SK-N-MC (cell line): ENCODE results near the gene RIN3.

Source experiments
- DNase-seq: peaks from one replicate; pipeline ENCODE4 v3.0.0-alpha.2; 2011; ENCODE audit warnings: low read depth, low spot score
- H3K27ac ChIP-seq: fragments of 200-600 bp; sonication (generic); 2 replicates; pipeline ENCODE4 v1.5.1; 2016; ENCODE audit warnings: mixed run types
- H3K36me3 ChIP-seq: fragments of 200-600 bp; sonication (generic); 2 replicates; pipeline ENCODE4 v1.6.1; 2017; ENCODE audit warnings: antibody characterized with exemption, low read length, mixed read lengths; ENCODE audit not compliant: insufficient read depth
- H3K4me3 ChIP-seq: fragments of 200-600 bp; sonication (generic); 2 replicates; pipeline ENCODE4 v1.5.1; 2016
- H3K9ac ChIP-seq: fragments of 200-600 bp; sonication (generic); 2 replicates; pipeline ENCODE4 v1.8.0; 2017; ENCODE audit warnings: mixed run types, mixed read lengths; ENCODE audit not compliant: insufficient read length
- H3K9me3 ChIP-seq: fragments of 200-600 bp; sonication (generic); 2 replicates; pipeline ENCODE4 v1.6.1; 2017; ENCODE audit warnings: low read depth, mild to moderate bottlenecking, antibody characterized with exemption, low read length, moderate library complexity, mixed read lengths
- EZH2 ChIP-seq: fragments of 200-600 bp; sonication (generic); IDR thresholded peaks from one replicate; pipeline ENCODE4 v1.6.1; 2017; ENCODE audit warnings: antibody characterized with exemption
- FOXP2 ChIP-seq: optimal IDR thresholded peaks from 2 replicates; pipeline ENCODE3; 2011; ENCODE audit warnings: mild to moderate bottlenecking, moderate library complexity; ENCODE audit not compliant: insufficient read depth; ENCODE audit errors: extremely low read length, control extremely low read depth
- POLR2AphosphoS5 ChIP-seq: IDR thresholded peaks from 2 replicates; pipeline ENCODE4 v1.6.1; 2012; ENCODE audit warnings: mild to moderate bottlenecking, low read depth, low read length, borderline replicate concordance

The RIN3 gene, protein sequence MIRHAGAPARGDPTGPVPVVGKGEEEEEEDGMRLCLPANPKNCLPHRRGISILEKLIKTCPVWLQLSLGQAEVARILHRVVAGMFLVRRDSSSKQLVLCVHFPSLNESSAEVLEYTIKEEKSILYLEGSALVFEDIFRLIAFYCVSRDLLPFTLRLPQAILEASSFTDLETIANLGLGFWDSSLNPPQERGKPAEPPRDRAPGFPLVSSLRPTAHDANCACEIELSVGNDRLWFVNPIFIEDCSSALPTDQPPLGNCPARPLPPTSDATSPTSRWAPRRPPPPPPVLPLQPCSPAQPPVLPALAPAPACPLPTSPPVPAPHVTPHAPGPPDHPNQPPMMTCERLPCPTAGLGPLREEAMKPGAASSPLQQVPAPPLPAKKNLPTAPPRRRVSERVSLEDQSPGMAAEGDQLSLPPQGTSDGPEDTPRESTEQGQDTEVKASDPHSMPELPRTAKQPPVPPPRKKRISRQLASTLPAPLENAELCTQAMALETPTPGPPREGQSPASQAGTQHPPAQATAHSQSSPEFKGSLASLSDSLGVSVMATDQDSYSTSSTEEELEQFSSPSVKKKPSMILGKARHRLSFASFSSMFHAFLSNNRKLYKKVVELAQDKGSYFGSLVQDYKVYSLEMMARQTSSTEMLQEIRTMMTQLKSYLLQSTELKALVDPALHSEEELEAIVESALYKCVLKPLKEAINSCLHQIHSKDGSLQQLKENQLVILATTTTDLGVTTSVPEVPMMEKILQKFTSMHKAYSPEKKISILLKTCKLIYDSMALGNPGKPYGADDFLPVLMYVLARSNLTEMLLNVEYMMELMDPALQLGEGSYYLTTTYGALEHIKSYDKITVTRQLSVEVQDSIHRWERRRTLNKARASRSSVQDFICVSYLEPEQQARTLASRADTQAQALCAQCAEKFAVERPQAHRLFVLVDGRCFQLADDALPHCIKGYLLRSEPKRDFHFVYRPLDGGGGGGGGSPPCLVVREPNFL

DNA sequence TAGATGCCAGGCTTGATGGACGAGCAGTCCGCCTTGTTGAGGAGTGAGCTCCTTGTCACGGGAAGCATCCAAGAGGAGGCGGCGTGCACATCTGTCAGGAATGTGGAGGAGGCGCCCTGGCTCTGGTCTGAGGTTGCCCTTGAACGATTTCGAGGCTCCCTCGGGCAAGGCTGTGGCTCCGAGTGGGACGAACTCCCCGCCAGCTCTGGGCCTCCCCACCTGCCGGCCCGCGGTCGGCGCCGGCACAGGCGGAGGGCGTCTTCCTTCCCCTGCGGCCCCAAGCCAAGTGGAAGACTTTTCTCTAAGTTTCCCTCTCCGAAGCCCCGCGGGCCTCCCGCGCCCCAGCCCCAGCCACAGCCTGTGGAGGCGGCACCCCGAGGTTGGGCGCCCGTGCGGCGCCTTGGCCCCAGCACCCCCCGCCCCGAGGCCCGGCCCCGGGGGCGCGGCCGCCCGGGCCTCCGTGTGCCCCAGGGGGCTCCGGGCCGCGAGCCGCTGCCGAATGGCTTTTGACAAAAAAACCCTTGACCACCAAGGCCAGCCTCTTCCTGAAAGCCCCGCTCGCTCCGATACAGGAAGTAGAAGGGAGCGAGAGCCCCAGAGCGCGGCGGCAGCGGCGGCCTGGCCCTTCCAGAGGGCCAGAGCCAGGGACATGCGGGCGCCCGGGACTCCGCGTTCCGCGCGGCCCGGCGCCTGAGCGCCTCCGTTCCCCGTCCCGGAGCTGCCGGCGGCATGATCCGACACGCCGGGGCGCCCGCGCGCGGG lies at the start of gene RIN3:
Gene RIN3 (plus strand): TSS at position 578 of the 762 bp plus-strand sequence. CDS start 152 bp downstream, at position 730.
- no peak for DNase-seq
- Histone ChIP-seq H3K9ac (no peak within 1 kb of the TSS), H3K9me3 (no peaks in the 10 kb centered on the region), H3K4me3 (no peak within 1 kb of the TSS), H3K36me3 (no peaks in the 10 kb centered on the region), H3K27ac (no peak within 1 kb of the TSS)
- TF ChIP-seq EZH2 (no peak), POLR2AphosphoS5 (no peak), FOXP2 (no peak)

- no peak overlapping the region for H3K9ac ChIP-seq
- H3K9me3 ChIP-seq = no peaks in the 10 kb centered on the region; the same call in 1 of the 2 replicates
- no peak overlapping the region for H3K4me3 ChIP-seq
- no peak for TF ChIP-seq FOXP2
- TF ChIP-seq EZH2 = no peak
- no peak for TF ChIP-seq POLR2AphosphoS5
- H3K36me3 ChIP-seq = no peaks in the 10 kb centered on the region
- no peak for DNase-seq
- no peak overlapping the region for H3K27ac ChIP-seq
These were observed 49.4 kb upstream of the RIN3 start for GRCh38 chr14:92464156-92464555.

DNA sequence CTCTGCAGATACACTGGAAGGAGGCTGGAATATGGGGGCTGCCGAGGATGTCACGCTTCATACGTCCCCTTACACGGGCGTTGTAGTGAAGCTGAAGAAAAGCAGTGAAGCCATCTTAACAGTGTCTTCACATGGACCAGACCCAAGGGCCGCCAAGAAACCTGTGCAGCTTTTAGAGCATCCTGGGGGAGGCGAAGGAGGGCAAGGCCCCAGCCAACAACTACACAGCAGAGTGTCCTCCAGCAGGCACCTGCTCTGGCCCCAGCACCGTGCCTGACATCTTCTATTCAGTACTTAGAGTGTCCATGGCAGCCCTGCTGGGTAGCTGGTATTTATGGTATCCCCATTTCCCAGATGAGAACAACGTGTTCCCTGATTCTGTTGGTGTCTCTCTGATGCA lies 48.9 kb upstream of the RIN3 start:
- no peaks in the 10 kb centered on the region for H3K36me3 ChIP-seq
- no peak overlapping the region for H3K9ac ChIP-seq
- no peak overlapping the region for H3K27ac ChIP-seq
- TF ChIP-seq POLR2AphosphoS5 (no peak), EZH2 (no peak), FOXP2 (no peak)
- H3K4me3 ChIP-seq = no peak overlapping the region
- H3K9me3 ChIP-seq = no peaks in the 10 kb centered on the region; the same call in 1 of the 2 replicates
- DNase-seq = no peak

DNA sequence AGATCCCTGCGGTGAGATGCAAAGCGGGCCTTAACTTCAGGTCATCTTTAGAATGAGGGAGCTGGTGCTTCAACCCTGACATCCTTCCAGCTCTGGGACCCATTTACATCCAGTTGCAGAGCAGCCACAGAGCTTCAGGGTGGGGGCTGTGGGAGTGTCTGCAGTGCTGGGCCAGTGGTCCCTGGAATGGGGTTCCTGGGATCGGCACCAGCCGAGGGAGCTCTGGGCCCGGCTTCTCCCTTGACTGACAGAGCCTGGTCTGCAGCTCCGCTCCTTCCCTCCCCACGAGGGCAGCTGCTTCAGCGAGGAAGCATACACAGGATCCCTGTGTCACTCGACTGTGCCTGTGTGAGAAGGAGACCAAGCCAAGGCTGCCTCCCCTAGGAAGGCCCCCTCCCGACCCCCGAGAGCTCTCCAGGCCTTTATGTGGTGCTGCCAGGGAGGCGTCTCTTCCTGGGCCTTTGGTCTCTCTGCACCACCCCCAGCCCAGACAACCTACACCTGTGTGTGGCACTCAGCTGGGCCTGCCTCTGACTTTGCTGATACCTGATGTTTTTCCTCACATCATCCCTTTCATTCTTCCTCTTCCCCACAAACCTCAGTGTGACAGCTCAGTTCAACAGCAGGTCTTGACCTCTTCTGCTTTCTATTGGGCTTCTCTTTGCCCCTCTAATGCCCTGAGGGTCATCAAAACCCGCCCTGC lies 48.1 kb upstream of the RIN3 start:
- no peak overlapping the region for H3K4me3 ChIP-seq
- no peak overlapping the region for H3K27ac ChIP-seq
- H3K9ac ChIP-seq = no peak overlapping the region
- no peak for TF ChIP-seq POLR2AphosphoS5
- TF ChIP-seq FOXP2 = no peak
- TF ChIP-seq EZH2 = no peak
- H3K36me3 ChIP-seq = no peaks in the 10 kb centered on the region
- no peak for DNase-seq
- H3K9me3 ChIP-seq = no peaks in the 10 kb centered on the region; the same call in 1 of the 2 replicates

- no peaks in the 10 kb centered on the region for H3K36me3 ChIP-seq
- TF ChIP-seq EZH2 (no peak), FOXP2 (no peak), POLR2AphosphoS5 (no peak)
- no peak overlapping the region for H3K9ac ChIP-seq
- no peak for DNase-seq
- H3K9me3 ChIP-seq = no peaks in the 10 kb centered on the region; the same call in 1 of the 2 replicates
- no peak overlapping the region for H3K4me3 ChIP-seq
- no peak overlapping the region for H3K27ac ChIP-seq
These were observed 47.5 kb upstream of the RIN3 start for GRCh38 chr14:92466059-92466458.

- no peak for DNase-seq
- no peak overlapping the region for H3K4me3 ChIP-seq
- no peak for TF ChIP-seq FOXP2
- no peak for TF ChIP-seq POLR2AphosphoS5
- TF ChIP-seq EZH2 = no peak
- no peak overlapping the region for H3K27ac ChIP-seq
- H3K9ac ChIP-seq = no peak overlapping the region
- no peaks in the 10 kb centered on the region; the same call in 1 of the 2 replicates for H3K9me3 ChIP-seq
- no peaks in the 10 kb centered on the region for H3K36me3 ChIP-seq
These were observed 44.1 kb upstream of the RIN3 start for GRCh38 chr14:92469515-92469914.

DNA sequence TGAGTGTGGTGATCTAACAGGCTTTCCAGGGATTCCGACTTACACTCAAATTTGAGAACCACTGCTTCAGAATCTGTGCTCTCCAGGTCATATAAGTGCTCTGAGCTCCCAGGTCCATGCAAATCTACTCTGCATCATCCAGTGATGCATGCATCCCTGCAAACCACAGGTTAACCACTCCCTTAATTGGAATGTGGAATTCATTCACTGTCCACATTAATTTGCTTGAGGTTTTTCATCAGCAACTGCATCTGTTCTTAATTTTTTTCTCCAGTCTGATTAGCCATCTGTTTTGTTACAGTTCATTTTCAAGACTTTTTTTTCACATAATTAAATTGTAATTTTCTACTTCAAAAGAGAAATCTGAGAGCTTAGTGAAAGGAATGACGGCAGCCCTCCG lies 43.4 kb upstream of the RIN3 start:
- H3K9me3 ChIP-seq = no peaks in the 10 kb centered on the region; the same call in 1 of the 2 replicates
- no peak overlapping the region for H3K27ac ChIP-seq
- no peak overlapping the region for H3K4me3 ChIP-seq
- no peak overlapping the region for H3K9ac ChIP-seq
- DNase-seq = no peak
- H3K36me3 ChIP-seq = no peaks in the 10 kb centered on the region
- TF ChIP-seq FOXP2 (no peak), POLR2AphosphoS5 (no peak), EZH2 (no peak)
